Measurements from ENCODE around the gene ZDHHC7.

ZDHHC7 gene

GRCh38 chr16:84999200-84999599 is 12.1 kb downstream of the ZDHHC7 start:
- TF ChIP-seq CTCF (IDR thresholded peaks at IDR 0.05; ENCODE audit: extremely low read depth, insufficient read depth, missing control alignments), result no peak
- in situ Hi-C loops (cut with MboI; ENCODE audit: low pct_unique_long_range_greater_than_20kb, low sequenced_read_pairs, unreplicated experiment), result no loop called here
- DNase-seq (ENCODE audit: low spot score), result no peak

DNA sequence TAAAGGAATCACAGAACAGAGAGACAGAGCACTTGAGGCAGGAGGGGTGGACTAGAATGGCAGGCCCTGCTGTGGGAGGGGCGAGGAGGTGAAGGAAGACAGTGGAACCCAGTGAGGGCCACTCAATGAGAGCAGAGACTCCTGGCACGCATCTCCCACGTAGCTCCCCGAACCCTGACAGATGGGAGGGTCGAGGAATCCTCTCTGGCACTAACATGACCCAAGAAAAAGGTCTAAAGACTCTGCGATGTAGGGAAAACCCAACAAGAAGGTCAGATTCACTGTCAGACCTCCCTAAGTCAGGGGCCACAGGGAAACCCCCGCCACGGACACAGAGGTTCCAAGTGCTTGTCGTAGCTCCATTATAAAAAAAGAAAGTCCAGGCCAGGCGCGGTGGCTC is 15.0 kb downstream of the ZDHHC7 start:
- TF ChIP-seq CTCF (IDR thresholded peaks at IDR 0.05; ENCODE audit: extremely low read depth, insufficient read depth, missing control alignments), result no peak
- no peak for DNase-seq (ENCODE audit: low spot score)
- in situ Hi-C loops (cut with MboI; ENCODE audit: low pct_unique_long_range_greater_than_20kb, low sequenced_read_pairs, unreplicated experiment), result no loop called here

GRCh38 chr16:84995663-84996062 is 15.7 kb downstream of the ZDHHC7 start:
- DNase-seq (ENCODE audit: low spot score), result no peak
- in situ Hi-C loops (cut with MboI; ENCODE audit: low pct_unique_long_range_greater_than_20kb, low sequenced_read_pairs, unreplicated experiment), result no loop called here
- TF ChIP-seq CTCF (IDR thresholded peaks at IDR 0.05; ENCODE audit: extremely low read depth, insufficient read depth, missing control alignments), result no peak

- no peak for TF ChIP-seq CTCF (IDR thresholded peaks at IDR 0.05; ENCODE audit: extremely low read depth, insufficient read depth, missing control alignments)
- in situ Hi-C loops (cut with MboI; ENCODE audit: low pct_unique_long_range_greater_than_20kb, low sequenced_read_pairs, unreplicated experiment), result no loop called here
- DNase-seq (ENCODE audit: low spot score), result no peak
These were observed 17.4 kb downstream of the ZDHHC7 start for GRCh38 chr16:84993926-84994325.

DNA sequence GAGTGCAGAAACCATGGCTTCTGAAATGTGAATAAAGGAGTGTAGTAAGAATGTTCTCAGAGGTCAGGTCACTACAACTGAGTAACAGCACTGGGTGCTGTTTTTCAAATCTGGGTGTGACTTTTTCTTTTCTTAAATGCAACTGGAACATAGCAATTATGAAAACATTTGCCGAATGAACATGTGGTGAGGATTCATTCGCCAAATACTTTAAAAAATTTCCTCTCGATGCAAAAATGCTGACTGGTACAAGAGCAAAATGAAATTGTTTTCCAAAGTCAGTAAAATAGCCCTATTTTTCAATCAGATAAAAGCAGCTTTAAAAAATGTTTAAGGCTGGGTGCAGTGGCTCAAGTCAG is 18.6 kb downstream of the ZDHHC7 start:
- TF ChIP-seq CTCF (IDR thresholded peaks at IDR 0.05; ENCODE audit: extremely low read depth, insufficient read depth, missing control alignments), result no peak
- DNase-seq (ENCODE audit: low spot score), result no peak
- in situ Hi-C loops (cut with MboI; ENCODE audit: low pct_unique_long_range_greater_than_20kb, low sequenced_read_pairs, unreplicated experiment), result no loop called here

DNA sequence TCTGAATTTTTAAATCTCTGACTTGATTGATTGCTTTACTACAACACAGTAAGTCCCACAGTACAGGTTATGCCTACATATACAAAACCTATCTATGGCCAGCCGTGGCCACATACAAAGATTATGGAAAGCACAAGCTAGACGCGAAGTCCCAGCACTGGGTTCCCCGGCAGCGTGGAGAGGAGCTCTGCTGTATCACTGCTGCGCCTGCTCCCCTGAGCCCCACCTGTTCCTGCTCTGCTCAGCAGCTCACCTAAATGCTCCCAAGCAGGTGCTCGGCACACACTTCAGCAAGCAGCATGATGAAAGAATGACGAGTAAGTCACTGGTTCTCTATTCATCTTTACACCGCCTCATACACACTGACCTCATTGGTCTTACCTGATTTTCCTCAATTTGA is 20.6 kb downstream of the ZDHHC7 start:
- no peak for TF ChIP-seq CTCF (IDR thresholded peaks at IDR 0.05; ENCODE audit: extremely low read depth, insufficient read depth, missing control alignments)
- in situ Hi-C loops (cut with MboI; ENCODE audit: low pct_unique_long_range_greater_than_20kb, low sequenced_read_pairs, unreplicated experiment), result no loop called here
- DNase-seq (ENCODE audit: low spot score), result no peak

Data from GM13977 (cell line).